Heart right ventricle (tissue), 16 donors: ENCODE results near the gene SLIT3. TPM values are rescaled to one million over a fixed set of nuclear protein-coding genes. Genes with fewer than 3 reads are reported as not detected.
A peak's percentile ranks its signal among the peaks of the same experiment; 100 is the strongest.

Experiments
- ATAC-seq, 8 donors: fragments of 200-7000 bp; cut with Tn5 transposase; one replicate each; pipeline ENCODE4 v1.9.1; 2020; ENCODE audit warnings: mild to moderate bottlenecking in 8 of 8, moderate library complexity in 8 of 8, moderate number of reproducible peaks in 1 of 8
- DNase-seq, 2 donors: peaks; one replicate each; pipeline ENCODE4 v3.0.0-alpha.2; 2020
- H3K27ac ChIP-seq, 10 donors: fragments of 200-600 bp; sonication (generic) in 2 of 10; one replicate each; pipeline versions ENCODE4 v1.5.0 to v1.8.0; 2020 to 2022; ENCODE audit warnings: mild to moderate bottlenecking in 3 of 10
- H3K27me3 ChIP-seq, 7 donors: fragments of 200-600 bp; one replicate each; pipeline ENCODE4 v1.8.0; 2021 to 2022; ENCODE audit warnings: mild to moderate bottlenecking in 2 of 7
- H3K36me3 ChIP-seq, 9 donors: fragments of 200-600 bp; sonication (generic) in 1 of 9; one replicate each; pipeline versions ENCODE4 v1.5.0 to v1.8.0; 2020 to 2022; ENCODE audit warnings: mild to moderate bottlenecking in 2 of 9
- H3K4me1 ChIP-seq, 9 donors: fragments of 200-600 bp; sonication (generic) in 1 of 9; one replicate each; pipeline versions ENCODE4 v1.5.0 to v1.8.0; 2020 to 2022; ENCODE audit warnings: mild to moderate bottlenecking in 4 of 9
- H3K4me3 ChIP-seq, 10 donors: fragments of 200-600 bp; sonication (generic) in 2 of 10; one replicate each; pipeline versions ENCODE4 v1.5.0 to v1.8.0; 2020 to 2022; ENCODE audit warnings: mild to moderate bottlenecking in 7 of 10, moderate library complexity in 2 of 10
- H3K9me3 ChIP-seq, 11 donors: fragments of 200-600 bp in 10 of 11; sonication (generic) in 2 of 11; one replicate each; pipeline versions ENCODE4 v1.5.0 to v1.8.0; 2013 to 2022; ENCODE audit warnings: mild to moderate bottlenecking in 2 of 11, control low read depth in 1 of 11, moderate library complexity in 1 of 11
- CTCF ChIP-seq, 9 donors: fragments of 200-600 bp; sonication (generic) in 2 of 9; IDR thresholded peaks; one replicate each; pipeline versions ENCODE4 v1.5.0 to v1.8.0; 2021 to 2022; ENCODE audit warnings: antibody characterized with exemption in 9 of 9, mild to moderate bottlenecking in 5 of 9, moderate library complexity in 1 of 9
- WGBS, 2 donors: extraction: QIAGEN DNeasy Blood & Tissue Kit; methylation state at CpG; one replicate each; pipeline ENCODE4 v1.1.7; 2013; ENCODE audit warnings: inconsistent platforms in 1 of 2; 5-methylcytosine and 5-hydroxymethylcytosine counted together
- intact Hi-C, 10 donors: fragments of 100-400 bp; cut with DNase I; formaldehyde crosslinking; loops; one replicate each; pipeline versions ENCODE4 v1.11.1 to v1.14.2; 2022
- polyA plus RNA-seq, 2 donors: library from polyadenylated mRNA; stranded (reverse); fragments of 200-250 nt; gene quantifications; one replicate each; pipeline ENCODE4 v1.2.3, GENCODE V29; 2013
- total RNA-seq, 10 donors: library from RNA; stranded (reverse); fragmentation: NEBNext Ultra II Directional in 3 of 10; extraction: Animal tissue kit (Norgen Biotek cat#: 25700) in 3 of 10; gene quantifications; one replicate each; pipeline versions ENCODE4 v1.2.1 to v1.2.4, GENCODE V29; 2021 to 2023
- donor health status: Arrhythmogenic right ventricular cardiomyopathy.
- donor health status: ischemic (EF 13 %, LVEDD 7.1; RV severe dilation, severe dysfunction).
- donor health status: healthy with polysubstance abuse.
- donor health status: DM: no; HTN: yes; CAD: no.
- donor health status: DM: no; HTN: no; CAD: no.
- donor health status: ischemic (EF 25% LVEDD 6.9; RV normal size, moderate dysfunction).
- donor health status: ischemic (EF 25% LVEDD 5.7; RV mildly dilated, moderate dysfunction).
- donor health status: healthy.
- donor health status: DM: yes; HTN: yes; CAD: no.
- donor health status: Ischemic cardiomyopathy.
- donor health status: ischemic (EF 35%, LVEDD 5.7; RV mildly dilated, moderate dysfunction).
- donor health status: nonischemic (EF 11% LVEDD 7.7; RV severe dilation, severe dysfunction).
- donor health status: DM: yes; HTN: yes; CAD: no.
- donor health status: PGD.
- donor health status: ischemic (EF 29% LVEDD 5.4; RV normal size, mild dysfunction).
- donor health status: nonischemic (EF 23%, LVEDD 6.1; RV moderate dilation, normal function).

The SLIT3 gene
- total and polyA plus RNA-seq, 12 donors = 2.0 to 29.2 (median 12.1) TPM

GRCh38 chr5:169103586-169104181 is 197.3 kb downstream of the SLIT3 start:
- no peak for ATAC-seq

GRCh38 chr5:169101966-169102365 is 199.0 kb downstream of the SLIT3 start:
- Histone ChIP-seq H3K9me3 (peaks cover 0 to 3% (median 0%) of the 10 kb centered on the region in 11 donors), H3K4me1 (peaks cover 0 to 26% (median 4%) of the 10 kb centered on the region in 9 donors), H3K27me3 (no peaks in the 10 kb centered on the region), H3K4me3 (no peak overlapping the region), H3K27ac (no peak overlapping the region), H3K36me3 (no peaks in the 10 kb centered on the region)
- 91 to 93% methylated on average over 2 of the region's 2 CpGs for WGBS, 2 donors
- no peak for DNase-seq
- intact Hi-C loops = no loop called here
- ATAC-seq = no peak
- no peak for TF ChIP-seq CTCF (IDR thresholded peaks at IDR 0.05)

More at GRCh38 chr5:169103586-169104181, 197.3 kb downstream of the SLIT3 start:
- H3K4me1 ChIP-seq = peaks cover 0 to 16% (median 4%) of the 10 kb centered on the region in 9 donors
- H3K36me3 ChIP-seq = no peaks in the 10 kb centered on the region
- peaks cover 0 to 3% (median 0%) of the 10 kb centered on the region in 11 donors for H3K9me3 ChIP-seq
- DNase-seq = no peak
- 63 to 76% methylated on average over 11 of the region's 11 CpGs for WGBS, 2 donors
- no peaks in the 10 kb centered on the region for H3K27me3 ChIP-seq
- no peak for TF ChIP-seq CTCF (IDR thresholded peaks at IDR 0.05)
- H3K27ac ChIP-seq = no peak overlapping the region
- intact Hi-C loops = no loop called here
- no peak overlapping the region for H3K4me3 ChIP-seq

GRCh38 chr5:169100735-169101075 is 200.2 kb downstream of the SLIT3 start:
- H3K9me3 ChIP-seq = peaks cover 0 to 3% (median 0%) of the 10 kb centered on the region in 11 donors
- peaks cover 0 to 26% (median 4%) of the 10 kb centered on the region in 9 donors for H3K4me1 ChIP-seq
- no peak overlapping the region for H3K27ac ChIP-seq
- no peaks in the 10 kb centered on the region for H3K27me3 ChIP-seq
- WGBS, 2 donors = 84 to 90% methylated on average over 2 of the region's 2 CpGs
- no peak for DNase-seq
- no peak for ATAC-seq
- H3K4me3 ChIP-seq = no peak overlapping the region
- intact Hi-C loops = no loop called here
- TF ChIP-seq CTCF (IDR thresholded peaks at IDR 0.05) = no peak
- no peaks in the 10 kb centered on the region for H3K36me3 ChIP-seq

- Histone ChIP-seq H3K4me3 (no peak overlapping the region), H3K9me3 (no peaks in the 10 kb centered on the region), H3K27ac (no peak overlapping the region), H3K27me3 (no peaks in the 10 kb centered on the region), H3K4me1 (peaks cover 0 to 26% (median 4%) of the 10 kb centered on the region in 9 donors), H3K36me3 (no peaks in the 10 kb centered on the region)
- peak in 4 of 8 donors; percentile 36 to 78 (median 56) for ATAC-seq
- intact Hi-C loops = no loop called here
- TF ChIP-seq CTCF (IDR thresholded peaks at IDR 0.05) = no peak
- 59 to 61% methylated on average over 10 of the region's 10 CpGs for WGBS, 2 donors
- no peak for DNase-seq
Observed at GRCh38 chr5:169099801-169100734, 200.9 kb downstream of the SLIT3 start.
